H9 (cell line): Measurements from ENCODE around the gene EGFL8. TPM values are rescaled to one million over a fixed set of nuclear protein-coding genes. Genes with fewer than 3 reads are reported as not detected.
A peak's percentile ranks its signal among the peaks of the same experiment; 100 is the strongest.

Experiments used
- DNase-seq: peaks from one replicate; pipeline ENCODE4 v3.0.0-alpha.2; 2017
- H2AFZ ChIP-seq: one replicate; pipeline ENCODE4 v1.6.1; 2013; ENCODE audit warnings: mild to moderate bottlenecking, low read length, control low read depth, moderate library complexity
- H2AK5ac ChIP-seq: 2 replicates; pipeline ENCODE4 v1.6.1; 2013; ENCODE audit warnings: low read length, control low read depth, mixed read lengths; ENCODE audit not compliant: insufficient read length
- H2BK120ac ChIP-seq: one replicate; pipeline ENCODE4 v1.6.1; 2013; ENCODE audit warnings: low read depth, mild to moderate bottlenecking, low read length, control low read depth, inconsistent platforms; ENCODE audit not compliant: poor library complexity, severe bottlenecking
- H2BK12ac ChIP-seq: 2 replicates; pipeline ENCODE4 v1.6.1; 2013; ENCODE audit warnings: low read length, control low read depth, mixed read lengths, low read depth; ENCODE audit not compliant: insufficient read length
- H2BK15ac ChIP-seq: 2 replicates; pipeline ENCODE4 v1.6.1; 2013; ENCODE audit warnings: low read depth, low read length, control low read depth
- H2BK20ac ChIP-seq: one replicate; pipeline ENCODE4 v1.6.1; 2013; ENCODE audit warnings: low read depth, mild to moderate bottlenecking, low read length, control low read depth, inconsistent platforms; ENCODE audit not compliant: poor library complexity, severe bottlenecking
- H2BK5ac ChIP-seq: 2 replicates; pipeline ENCODE4 v1.6.1; 2013; ENCODE audit warnings: low read length, control low read depth, mixed read lengths; ENCODE audit not compliant: insufficient read length
- H3K14ac ChIP-seq: 2 replicates; pipeline ENCODE4 v1.6.1; 2013; ENCODE audit warnings: low read length, control low read depth; ENCODE audit not compliant: insufficient read depth
- H3K18ac ChIP-seq: 2 replicates; pipeline ENCODE4 v1.6.1; 2013; ENCODE audit warnings: low read depth, mild to moderate bottlenecking, mixed read lengths, low read length, control low read depth; ENCODE audit not compliant: insufficient read length
- H3K23ac ChIP-seq: 2 replicates; pipeline ENCODE4 v1.6.1; 2013; ENCODE audit warnings: low read length, control low read depth, mixed read lengths, low read depth; ENCODE audit not compliant: insufficient read length
- H3K23me2 ChIP-seq: 2 replicates; pipeline ENCODE4 v1.6.1; 2013; ENCODE audit warnings: low read depth, mild to moderate bottlenecking, mixed read lengths, low read length, control low read depth; ENCODE audit not compliant: insufficient read length, poor library complexity, severe bottlenecking
- H3K27ac ChIP-seq: 2 replicates; pipeline ENCODE4 v1.5.1; 2013; ENCODE audit warnings: low read length, control low read depth, mixed read lengths, low read depth; ENCODE audit not compliant: insufficient read length
- H3K27me3 ChIP-seq: 2 replicates; pipeline ENCODE4 v1.6.1; 2013; ENCODE audit warnings: low read length, control low read depth, inconsistent platforms; ENCODE audit not compliant: insufficient read depth
- H3K4ac ChIP-seq: 2 replicates; pipeline ENCODE4 v1.6.1; 2013; ENCODE audit warnings: low read depth, mild to moderate bottlenecking, control low read depth, inconsistent platforms, low read length, moderate library complexity
- H3K4me1 ChIP-seq: 2 replicates; pipeline ENCODE4 v1.6.1; 2013; ENCODE audit warnings: low read length, control low read depth, inconsistent platforms; ENCODE audit not compliant: insufficient read depth
- H3K4me2 ChIP-seq: 2 replicates; pipeline ENCODE4 v1.6.1; 2013; ENCODE audit warnings: low read length, control low read depth, mixed read lengths; ENCODE audit not compliant: insufficient read length, insufficient read depth
- H3K56ac ChIP-seq: 2 replicates; pipeline ENCODE4 v1.6.1; 2013; ENCODE audit warnings: low read depth, mild to moderate bottlenecking, mixed read lengths, low read length, control low read depth; ENCODE audit not compliant: insufficient read length
- H3K79me1 ChIP-seq: 2 replicates; pipeline ENCODE4 v1.6.1; 2013; ENCODE audit warnings: low read depth, mild to moderate bottlenecking, moderate library complexity, low read length, control low read depth, inconsistent platforms; ENCODE audit not compliant: insufficient read depth, poor library complexity, severe bottlenecking
- H3K79me2 ChIP-seq: 2 replicates; pipeline ENCODE4 v1.6.1; 2013; ENCODE audit warnings: low read length, control low read depth, inconsistent platforms; ENCODE audit not compliant: insufficient read depth
- H3K9ac ChIP-seq: 2 replicates; pipeline ENCODE4 v1.6.1; 2013; ENCODE audit warnings: low read length, control low read depth, mixed read lengths; ENCODE audit not compliant: insufficient read length; ENCODE audit errors: extremely low read depth
- H3K9me3 ChIP-seq: one replicate; pipeline ENCODE4 v1.6.1; 2013; ENCODE audit warnings: low read depth, low read length, inconsistent platforms; ENCODE audit not compliant: control insufficient read depth
- H3T11ph ChIP-seq: one replicate; pipeline ENCODE4 v1.6.1; 2013; ENCODE audit warnings: mild to moderate bottlenecking, low read length, control low read depth, inconsistent platforms
- H4K20me1 ChIP-seq: one replicate; pipeline ENCODE4 v1.6.1; 2013; ENCODE audit not compliant: control insufficient read depth, insufficient read length, insufficient read depth
- H4K5ac ChIP-seq: 2 replicates; pipeline ENCODE4 v1.6.1; 2013; ENCODE audit warnings: low read depth, mild to moderate bottlenecking, mixed read lengths, low read length, control low read depth; ENCODE audit not compliant: insufficient read length
- H4K8ac ChIP-seq: replicated peaks from 2 replicates; pipeline ENCODE4 v1.6.1; 2013; ENCODE audit warnings: low read length, control low read depth, mixed read lengths, low read depth; ENCODE audit not compliant: insufficient read length
- H4K91ac ChIP-seq: 2 replicates; pipeline ENCODE4 v1.6.1; 2013; ENCODE audit warnings: low read depth, mild to moderate bottlenecking, moderate library complexity, mixed read lengths, low read length, control low read depth; ENCODE audit not compliant: insufficient read length
- H3K27ac Mint-ChIP-seq, 3 experiments: 2 replicates in 2 of 3; 3 replicates in 1 of 3; pipeline ENCODE4 v1.8.0; 2020 to 2021; ENCODE audit warnings: mixed read lengths in 3 of 3, mild to moderate bottlenecking in 1 of 3, moderate library complexity in 1 of 3
- H3K27me3 Mint-ChIP-seq: 2 replicates; pipeline ENCODE4 v1.8.0; 2021; ENCODE audit warnings: low read depth, mild to moderate bottlenecking, moderate library complexity, mixed read lengths
- H3K36me3 Mint-ChIP-seq, 3 experiments: 2 replicates in 2 of 3; 3 replicates in 1 of 3; pipeline ENCODE4 v1.8.0; 2020 to 2021; ENCODE audit warnings: low read depth in 3 of 3, mixed read lengths in 3 of 3; ENCODE audit not compliant: insufficient read depth in 1 of 3
- H3K4me1 Mint-ChIP-seq, 2 experiments: 2 replicates each; pipeline ENCODE4 v1.8.0; 2020; ENCODE audit warnings: mixed read lengths in 2 of 2
- H3K4me3 Mint-ChIP-seq, 2 experiments: 2 replicates in 1 of 2; 3 replicates in 1 of 2; pipeline ENCODE4 v1.8.0; 2020 to 2021; ENCODE audit warnings: mild to moderate bottlenecking in 2 of 2, mixed read lengths in 2 of 2, moderate library complexity in 1 of 2
- H3K9me3 Mint-ChIP-seq, 2 experiments: 2 replicates in 1 of 2; 3 replicates in 1 of 2; pipeline ENCODE4 v1.8.0; 2020; ENCODE audit warnings: mild to moderate bottlenecking in 2 of 2, mixed read lengths in 2 of 2, moderate library complexity in 1 of 2
- WGBS: extraction: QIAGEN DNeasy Blood & Tissue Kit; methylation state at CpG from one replicate; pipeline ENCODE4 v1.1.7; 2013; ENCODE audit warnings: missing lambda C conversion rate, low lambda C conversion rate, mixed read lengths; ENCODE audit not compliant: insufficient read length; ENCODE audit errors: extremely low coverage; 5-methylcytosine and 5-hydroxymethylcytosine counted together
- total RNA-seq: library from RNA; stranded (reverse); gene quantifications from 2 replicates; pipeline ENCODE4 v1.2.1, GENCODE V29; 2021
- TF ChIP-seq, protein P1 (sequence below): fragments of 200-600 bp; sonication (generic); conservative IDR thresholded peaks from 3 replicates; pipeline ENCODE4 v1.8.0; 2021; ENCODE audit warnings: antibody characterized with exemption, mild to moderate bottlenecking

EGFL8 gene
- total RNA-seq, 1 experiment from 2014 or later, result 27.2 TPM

DNA sequence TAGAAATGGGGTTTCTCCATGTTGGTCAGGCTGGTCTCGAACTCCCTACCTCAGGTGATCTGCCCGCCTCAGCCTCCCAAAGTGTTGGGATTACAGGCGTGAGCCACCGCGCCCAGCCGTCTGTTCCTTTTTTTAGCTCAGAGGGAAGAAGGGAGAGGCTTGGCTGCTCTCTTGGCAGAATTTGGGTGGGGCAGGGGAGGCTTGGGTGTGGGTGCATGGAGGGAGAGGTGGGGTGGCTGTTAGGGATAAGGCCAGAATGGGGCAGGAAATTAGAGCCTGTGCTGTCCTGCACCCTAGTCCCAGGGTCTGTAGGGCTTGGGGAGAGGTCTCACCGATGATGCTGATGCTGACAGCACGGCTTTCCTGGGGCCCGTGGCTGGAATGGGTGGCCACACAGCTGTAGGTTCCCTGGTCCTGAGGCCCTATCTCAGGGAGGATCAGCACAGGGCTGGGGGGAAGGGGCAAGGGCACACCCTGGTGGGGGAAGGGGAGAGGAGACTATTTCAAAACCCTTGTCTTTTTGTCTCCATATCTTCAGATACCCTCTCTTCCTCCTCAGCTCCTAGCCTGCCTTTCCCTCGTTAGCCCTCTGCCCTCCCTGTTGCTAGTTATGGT lies 17.6 kb downstream of the EGFL8 start:
- no peak overlapping the region for H3K56ac ChIP-seq
- DNase-seq, result no peak

More for the DNA sequence above, 17.6 kb downstream of the EGFL8 start:
- no peak overlapping the region for H3K9ac ChIP-seq
- no peak overlapping the region for H2BK5ac ChIP-seq
- H3T11ph ChIP-seq, result no peak overlapping the region
- WGBS, result no CpG with 5 or more reads among the region's 10 CpGs
- peaks cover 4% of the 10 kb centered on the region; the same call in 1 of the 2 replicates for H3K79me2 ChIP-seq
- H3K4ac ChIP-seq, result no peak overlapping the region
- no peak overlapping the region for H4K5ac ChIP-seq
- H2AFZ ChIP-seq, result no peak overlapping the region
- H3K4me1 ChIP-seq, result no peaks in the 10 kb centered on the region
- no peaks in the 10 kb centered on the region for H3K9me3 ChIP-seq
- H3K27me3 ChIP-seq, result no peaks in the 10 kb centered on the region
- H3K14ac ChIP-seq, result no peak overlapping the region
- Mint-ChIP-seq H3K36me3 (peaks cover 28 to 68% (median 57%) of the 10 kb centered on the region in 3 experiments), H3K27ac (peak overlapping the region in 2 of 3 experiments; percentile 45 to 57; a peak in 2 of 7 replicates), H3K27me3 (no peaks in the 10 kb centered on the region; the same call in 1 of the 2 replicates), H3K9me3 (no peaks in the 10 kb centered on the region; a peak in 1 of 5 replicates), H3K4me3 (no peak overlapping the region), H3K4me1 (peaks cover 16 to 30% of the 10 kb centered on the region in 2 experiments)
- H3K18ac ChIP-seq, result no peak overlapping the region
- no peak overlapping the region for H4K91ac ChIP-seq
- no peak overlapping the region for H2BK120ac ChIP-seq
- H2BK12ac ChIP-seq, result no peak overlapping the region
- no peaks in the 10 kb centered on the region for H3K79me1 ChIP-seq
- H3K23me2 ChIP-seq, result peaks cover 7% of the 10 kb centered on the region
- H2AK5ac ChIP-seq, result no peak overlapping the region
- no peak overlapping the region for H2BK20ac ChIP-seq
- H4K20me1 ChIP-seq, result no peaks in the 10 kb centered on the region
- no peak overlapping the region for H3K23ac ChIP-seq
- TF ChIP-seq, protein P1, sequence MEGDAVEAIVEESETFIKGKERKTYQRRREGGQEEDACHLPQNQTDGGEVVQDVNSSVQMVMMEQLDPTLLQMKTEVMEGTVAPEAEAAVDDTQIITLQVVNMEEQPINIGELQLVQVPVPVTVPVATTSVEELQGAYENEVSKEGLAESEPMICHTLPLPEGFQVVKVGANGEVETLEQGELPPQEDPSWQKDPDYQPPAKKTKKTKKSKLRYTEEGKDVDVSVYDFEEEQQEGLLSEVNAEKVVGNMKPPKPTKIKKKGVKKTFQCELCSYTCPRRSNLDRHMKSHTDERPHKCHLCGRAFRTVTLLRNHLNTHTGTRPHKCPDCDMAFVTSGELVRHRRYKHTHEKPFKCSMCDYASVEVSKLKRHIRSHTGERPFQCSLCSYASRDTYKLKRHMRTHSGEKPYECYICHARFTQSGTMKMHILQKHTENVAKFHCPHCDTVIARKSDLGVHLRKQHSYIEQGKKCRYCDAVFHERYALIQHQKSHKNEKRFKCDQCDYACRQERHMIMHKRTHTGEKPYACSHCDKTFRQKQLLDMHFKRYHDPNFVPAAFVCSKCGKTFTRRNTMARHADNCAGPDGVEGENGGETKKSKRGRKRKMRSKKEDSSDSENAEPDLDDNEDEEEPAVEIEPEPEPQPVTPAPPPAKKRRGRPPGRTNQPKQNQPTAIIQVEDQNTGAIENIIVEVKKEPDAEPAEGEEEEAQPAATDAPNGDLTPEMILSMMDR, result peak; percentile 20; the same call in 1 of the 3 replicates
- no peak overlapping the region for H3K4me2 ChIP-seq
- no peak overlapping the region for H3K27ac ChIP-seq
- H2BK15ac ChIP-seq, result no peak overlapping the region
- H4K8ac ChIP-seq, result no peak overlapping the region
